Activated naive CD4-positive, alpha-beta T cell treated with anti-CD3 and anti-CD28 coated beads for 36 hours (primary cell): Measurements from ENCODE around the gene DIPK1B. TPM values are rescaled to one million over a fixed set of nuclear protein-coding genes. Genes with fewer than 3 reads are reported as not detected.

Experiments used
- CTCF ChIA-PET: fragments of 350-600 bp; sonication (Branson Sonifier 250); formaldehyde crosslinking; loops from one replicate; lab custom pipeline; 2021; ENCODE audit warnings: antibody characterized with exemption; lab: Charles Lee
- DNase-seq: peaks from one replicate; pipeline ENCODE4 v3.0.0-alpha.2; 2020
- H3K27ac Mint-ChIP-seq: one replicate; pipeline ENCODE4 v1.8.0; 2021; ENCODE audit warnings: mild to moderate bottlenecking, mixed read lengths
- H3K27me3 Mint-ChIP-seq: one replicate; pipeline ENCODE4 v1.8.0; 2021; ENCODE audit warnings: low read depth, mixed read lengths
- H3K36me3 Mint-ChIP-seq: one replicate; pipeline ENCODE4 v1.8.0; 2021; ENCODE audit warnings: low read depth, mixed read lengths
- H3K4me1 Mint-ChIP-seq: one replicate; pipeline ENCODE4 v1.8.0; 2021; ENCODE audit warnings: low read depth, mixed read lengths
- H3K4me3 Mint-ChIP-seq: one replicate; pipeline ENCODE4 v1.8.0; 2021; ENCODE audit warnings: mild to moderate bottlenecking, moderate library complexity, mixed read lengths
- H3K9me3 Mint-ChIP-seq: one replicate; pipeline ENCODE4 v1.8.0; 2021; ENCODE audit warnings: mixed read lengths
- intact Hi-C: fragments of 100-400 bp; cut with micrococcal nuclease; formaldehyde crosslinking; loops from one replicate; pipeline ENCODE4 v1.15.1; 2023
- total RNA-seq, 2 experiments: library from RNA; stranded (reverse); gene quantifications; one replicate each; pipeline ENCODE4 v1.2.3, GENCODE V29; 2021

Gene DIPK1B
- total RNA-seq, 2 experiments from 2014 or later, result 0.10 TPM; not detected in 1

GRCh38 chr9:136684339-136684738 is 28.0 kb upstream of the DIPK1B start:
- no peak overlapping the region for H3K4me3 Mint-ChIP-seq
- intact Hi-C loops, result no loop called here
- no peaks in the 10 kb centered on the region for H3K36me3 Mint-ChIP-seq
- H3K9me3 Mint-ChIP-seq, result no peaks in the 10 kb centered on the region
- H3K27me3 Mint-ChIP-seq, result no peaks in the 10 kb centered on the region
- no peak overlapping the region for H3K27ac Mint-ChIP-seq
- CTCF ChIA-PET, result no interaction called here
- no peak for DNase-seq
- peaks cover 3% of the 10 kb centered on the region for H3K4me1 Mint-ChIP-seq

- no peaks in the 10 kb centered on the region for H3K9me3 Mint-ChIP-seq
- CTCF ChIA-PET, result no interaction called here
- peaks cover 3% of the 10 kb centered on the region for H3K4me1 Mint-ChIP-seq
- H3K27ac Mint-ChIP-seq, result no peak overlapping the region
- intact Hi-C loops, result no loop called here
- no peaks in the 10 kb centered on the region for H3K27me3 Mint-ChIP-seq
- DNase-seq, result no peak
- H3K36me3 Mint-ChIP-seq, result no peaks in the 10 kb centered on the region
- no peak overlapping the region for H3K4me3 Mint-ChIP-seq
These were observed 27.6 kb upstream of the DIPK1B start for GRCh38 chr9:136684799-136685198.

GRCh38 chr9:136685216-136685615 is 27.2 kb upstream of the DIPK1B start:
- Mint-ChIP-seq H3K4me3 (no peak overlapping the region), H3K27me3 (no peaks in the 10 kb centered on the region), H3K27ac (no peak overlapping the region), H3K36me3 (no peaks in the 10 kb centered on the region), H3K9me3 (no peaks in the 10 kb centered on the region), H3K4me1 (peaks cover 3% of the 10 kb centered on the region)
- intact Hi-C loops, result no loop called here
- CTCF ChIA-PET, result interaction anchor here (1.1 kb wide), 1 partner anchor 14 kb away, joined by 3 read pairs; no protein-coding TSS in a partner anchor
- no peak for DNase-seq

- Mint-ChIP-seq H3K36me3 (no peaks in the 10 kb centered on the region), H3K4me3 (peak overlapping the region; percentile 74), H3K27ac (no peak overlapping the region), H3K9me3 (no peaks in the 10 kb centered on the region), H3K27me3 (no peaks in the 10 kb centered on the region), H3K4me1 (peaks cover 3% of the 10 kb centered on the region)
- CTCF ChIA-PET, result interaction anchor here (0.6 to 1.1 kb wide), 2 partner anchors 14 to 840 kb away, joined by 3 to 4 read pairs; no protein-coding TSS in a partner anchor
- DNase-seq, result no peak
- intact Hi-C loops, result loop anchor here (2.0 kb wide), 1 partner anchor 43 kb away; no protein-coding TSS in a partner anchor
These were observed 26.4 kb upstream of the DIPK1B start for GRCh38 chr9:136685790-136686533.

- no peak for DNase-seq
- peak overlapping the region; percentile 74 for H3K4me3 Mint-ChIP-seq
- intact Hi-C loops, result loop anchor here (2.0 kb wide), 1 partner anchor 42 kb away; no protein-coding TSS in a partner anchor
- no peaks in the 10 kb centered on the region for H3K9me3 Mint-ChIP-seq
- H3K27ac Mint-ChIP-seq, result no peak overlapping the region
- CTCF ChIA-PET, result interaction anchor here (1.1 kb wide), 1 partner anchor 15 kb away, joined by 3 read pairs; no protein-coding TSS in a partner anchor
- H3K27me3 Mint-ChIP-seq, result no peaks in the 10 kb centered on the region
- H3K4me1 Mint-ChIP-seq, result peaks cover 3% of the 10 kb centered on the region
- no peaks in the 10 kb centered on the region for H3K36me3 Mint-ChIP-seq
These were observed 25.9 kb upstream of the DIPK1B start for GRCh38 chr9:136686534-136686793.

- no peaks in the 10 kb centered on the region for H3K36me3 Mint-ChIP-seq
- H3K27me3 Mint-ChIP-seq, result no peaks in the 10 kb centered on the region
- intact Hi-C loops, result loop anchor here (2.0 kb wide), 1 partner anchor 42 kb away; no protein-coding TSS in a partner anchor
- no peaks in the 10 kb centered on the region for H3K9me3 Mint-ChIP-seq
- CTCF ChIA-PET, result no interaction called here
- H3K27ac Mint-ChIP-seq, result no peak within 1 kb of the TSS
- peak within 1 kb of the TSS; percentile 74 for H3K4me3 Mint-ChIP-seq
- peaks cover 3% of the 10 kb centered on the region for H3K4me1 Mint-ChIP-seq
- DNase-seq, result peak; percentile 65
These were observed 25.3 kb upstream of the DIPK1B start, which contains the start of gene AGPAT2 for GRCh38 chr9:136686794-136687711. AGPAT2 (minus strand) TSS chr9:136687457; CDS start chr9:136687357, 100 bp downstream.

GRCh38 chr9:136687721-136688223 is 24.6 kb upstream of the DIPK1B start:
- Mint-ChIP-seq H3K27me3 (no peaks in the 10 kb centered on the region), H3K27ac (no peak overlapping the region), H3K4me3 (peak overlapping the region; percentile 18), H3K36me3 (no peaks in the 10 kb centered on the region), H3K9me3 (no peaks in the 10 kb centered on the region), H3K4me1 (peaks cover 3% of the 10 kb centered on the region)
- intact Hi-C loops, result loop anchor here (2.0 kb wide), 1 partner anchor 41 kb away; no protein-coding TSS in a partner anchor
- CTCF ChIA-PET, result no interaction called here
- no peak for DNase-seq

- Mint-ChIP-seq H3K4me3 (peak overlapping the region; percentile 18), H3K4me1 (peaks cover 3% of the 10 kb centered on the region), H3K27me3 (peaks cover 2% of the 10 kb centered on the region), H3K27ac (no peak overlapping the region), H3K9me3 (no peaks in the 10 kb centered on the region), H3K36me3 (no peaks in the 10 kb centered on the region)
- no peak for DNase-seq
- intact Hi-C loops, result no loop called here
- CTCF ChIA-PET, result no interaction called here
These were observed 23.9 kb upstream of the DIPK1B start for GRCh38 chr9:136688274-136689107.

GRCh38 chr9:136689108-136689460 is 23.3 kb upstream of the DIPK1B start:
- peaks cover 2% of the 10 kb centered on the region for H3K27me3 Mint-ChIP-seq
- intact Hi-C loops, result no loop called here
- DNase-seq, result no peak
- no peaks in the 10 kb centered on the region for H3K9me3 Mint-ChIP-seq
- peak overlapping the region; percentile 11 for H3K4me3 Mint-ChIP-seq
- CTCF ChIA-PET, result no interaction called here
- no peak overlapping the region for H3K27ac Mint-ChIP-seq
- no peaks in the 10 kb centered on the region for H3K36me3 Mint-ChIP-seq
- H3K4me1 Mint-ChIP-seq, result peaks cover 3% of the 10 kb centered on the region

- intact Hi-C loops, result no loop called here
- Mint-ChIP-seq H3K4me3 (no peak overlapping the region), H3K9me3 (no peaks in the 10 kb centered on the region), H3K4me1 (peaks cover 2% of the 10 kb centered on the region), H3K36me3 (no peaks in the 10 kb centered on the region), H3K27me3 (peaks cover 2% of the 10 kb centered on the region), H3K27ac (no peak overlapping the region)
- DNase-seq, result no peak
- CTCF ChIA-PET, result no interaction called here
These were observed 22.1 kb upstream of the DIPK1B start for GRCh38 chr9:136690104-136690805.

GRCh38 chr9:136690806-136691261 is 21.5 kb upstream of the DIPK1B start:
- CTCF ChIA-PET, result no interaction called here

More at GRCh38 chr9:136690806-136691261, 21.5 kb upstream of the DIPK1B start:
- H3K27me3 Mint-ChIP-seq, result peaks cover 2% of the 10 kb centered on the region
- no peaks in the 10 kb centered on the region for H3K9me3 Mint-ChIP-seq
- intact Hi-C loops, result no loop called here
- no peak overlapping the region for H3K27ac Mint-ChIP-seq
- no peak overlapping the region for H3K4me3 Mint-ChIP-seq
- no peak for DNase-seq
- H3K36me3 Mint-ChIP-seq, result no peaks in the 10 kb centered on the region
- peaks cover 2% of the 10 kb centered on the region for H3K4me1 Mint-ChIP-seq
